ENCODE results near the gene MYLK4.

- TF ChIP-seq POLR2AphosphoS5 (IDR thresholded peaks at IDR 0.05; ENCODE audit: low read depth, low read length) (no peak), REST (IDR thresholded peaks at IDR 0.05; ENCODE audit: insufficient read depth in 1 of 2, low read depth in 2 of 2, low read length in 2 of 2) (no peak), TAF1 (IDR thresholded peaks at IDR 0.05; ENCODE audit: borderline replicate concordance, insufficient read depth, low read length) (no peak), SIN3A (IDR thresholded peaks at IDR 0.05; ENCODE audit: borderline replicate concordance, insufficient read depth, low read length) (no peak)
Observed at GRCh38 chr6:2753110-2753489, 2.4 kb upstream of the MYLK4 start.

Measured in PFSK-1 (cell line).